ENCODE results near the gene CD207.

DNA sequence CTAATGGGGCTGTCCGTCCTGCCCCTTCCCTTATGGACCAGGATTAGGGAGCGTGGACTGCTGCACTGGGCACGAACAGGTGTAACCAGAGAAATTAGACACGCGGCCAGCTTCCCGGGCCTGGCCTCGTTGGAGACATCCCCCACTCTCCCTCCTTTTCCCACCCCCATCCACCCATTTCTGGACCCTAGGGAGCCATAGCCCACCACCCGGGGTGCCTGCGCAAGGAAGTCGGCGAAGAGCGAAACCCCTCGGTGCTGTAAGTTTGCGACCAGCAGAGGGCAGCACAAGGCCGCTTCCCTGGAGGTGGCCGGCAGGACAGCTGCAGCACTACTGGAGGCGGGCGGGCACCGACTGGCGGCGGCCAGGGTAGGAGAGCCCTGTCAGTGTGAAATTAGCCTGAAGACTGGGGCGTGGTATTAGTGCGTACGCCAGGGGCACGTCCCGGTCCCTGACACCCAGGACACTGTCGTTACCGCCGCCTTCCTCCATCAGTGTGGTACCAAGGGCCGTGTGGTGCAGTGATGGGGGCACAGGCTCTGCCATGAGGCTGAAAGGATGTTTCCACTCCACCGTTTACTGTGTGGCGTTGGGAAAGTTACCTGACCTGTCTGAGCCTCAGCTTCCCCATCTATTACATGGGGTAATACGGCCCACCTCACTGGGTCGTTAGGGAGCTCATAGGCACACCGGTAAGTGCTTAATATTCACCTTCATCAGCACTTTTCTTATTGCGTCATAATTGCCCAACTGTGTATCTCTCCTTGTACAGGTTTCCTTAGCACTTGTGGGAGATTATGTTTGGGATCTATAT lies 36.0 kb upstream of the CD207 start:
- TF ChIP-seq, protein P1, sequence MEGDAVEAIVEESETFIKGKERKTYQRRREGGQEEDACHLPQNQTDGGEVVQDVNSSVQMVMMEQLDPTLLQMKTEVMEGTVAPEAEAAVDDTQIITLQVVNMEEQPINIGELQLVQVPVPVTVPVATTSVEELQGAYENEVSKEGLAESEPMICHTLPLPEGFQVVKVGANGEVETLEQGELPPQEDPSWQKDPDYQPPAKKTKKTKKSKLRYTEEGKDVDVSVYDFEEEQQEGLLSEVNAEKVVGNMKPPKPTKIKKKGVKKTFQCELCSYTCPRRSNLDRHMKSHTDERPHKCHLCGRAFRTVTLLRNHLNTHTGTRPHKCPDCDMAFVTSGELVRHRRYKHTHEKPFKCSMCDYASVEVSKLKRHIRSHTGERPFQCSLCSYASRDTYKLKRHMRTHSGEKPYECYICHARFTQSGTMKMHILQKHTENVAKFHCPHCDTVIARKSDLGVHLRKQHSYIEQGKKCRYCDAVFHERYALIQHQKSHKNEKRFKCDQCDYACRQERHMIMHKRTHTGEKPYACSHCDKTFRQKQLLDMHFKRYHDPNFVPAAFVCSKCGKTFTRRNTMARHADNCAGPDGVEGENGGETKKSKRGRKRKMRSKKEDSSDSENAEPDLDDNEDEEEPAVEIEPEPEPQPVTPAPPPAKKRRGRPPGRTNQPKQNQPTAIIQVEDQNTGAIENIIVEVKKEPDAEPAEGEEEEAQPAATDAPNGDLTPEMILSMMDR (IDR thresholded peaks at IDR 0.05): peak; percentile 90
- peak; percentile 73 for TF ChIP-seq EZH2 (IDR thresholded peaks at IDR 0.05)
- TF ChIP-seq EZH2phosphoT487 (IDR thresholded peaks at IDR 0.05): no peak
